Measurements from ENCODE around the gene DUSP15. TPM values are rescaled to one million over a fixed set of nuclear protein-coding genes. Genes with fewer than 3 reads are reported as not detected.
A peak's percentile ranks its signal among the peaks of the same experiment; 100 is the strongest.

Gene DUSP15
- total and polyA plus RNA-seq, 2 of the 8 experiments (the other 6 are each of a cell fraction or from before 2014, with no cell fraction given) = 0.91 to 3.2 TPM

- H3K23ac ChIP-seq (ENCODE audit: insufficient read length) = no peak overlapping the region
- POLR2A ChIA-PET (ENCODE audit: partially characterized antibody) = no interaction called here
- H3K79me2 ChIP-seq (ENCODE audit: control insufficient read depth in 1 of 2, insufficient read depth in 2 of 2, low read length in 2 of 2) = no peaks in the 10 kb centered on the region
- no peak overlapping the region for H2AK5ac ChIP-seq (ENCODE audit: low read depth, low read length)
- no peak overlapping the region for H2BK120ac ChIP-seq (replicated peaks; ENCODE audit: low read depth, low read length)
- no peaks in the 10 kb centered on the region for H3K23me2 ChIP-seq (ENCODE audit: low read depth, low read length)
- peak overlapping the region; percentile 80; the same call in 1 of the 2 replicates for H2BK12ac ChIP-seq (ENCODE audit: low read depth, low read length)
- no peak overlapping the region for H3K9ac ChIP-seq (replicated peaks in 1 of 4; ENCODE audit: extremely low read depth in 1 of 4, low read depth in 3 of 4, low read length in 3 of 4)
- peak overlapping the region; percentile 1 for H4K91ac ChIP-seq (replicated peaks; ENCODE audit: insufficient read length, low read length)
- no peaks in the 10 kb centered on the region for H3K9me3 ChIP-seq (ENCODE audit: insufficient read depth in 2 of 2, low read depth in 1 of 2, low read length in 1 of 2)
- WGBS, 2 experiments (ENCODE audit: extremely low coverage in 1 of 2, insufficient coverage in 1 of 2, insufficient read length in 1 of 2, insufficient replicate concordance in 2 of 2, low coverage in 1 of 2, low lambda C conversion rate in 2 of 2, missing lambda C conversion rate in 1 of 2) = 85% methylated on average over 9 of the region's 9 CpGs; no CpG with 5 or more reads in 1 of the 2 experiments
- peak overlapping the region; percentile 4 for H3K4ac ChIP-seq (replicated peaks; ENCODE audit: insufficient read length, low read depth, low read length)
- no peaks in the 10 kb centered on the region for H4K20me1 ChIP-seq (replicated peaks in 1 of 2; ENCODE audit: control insufficient read depth in 1 of 2, insufficient read depth in 2 of 2, low read length in 2 of 2)
- CTCF ChIA-PET (ENCODE audit: partially characterized antibody) = interaction anchor here (1.5 to 7.3 kb wide), 5 partner anchors 12 to 162 kb away, joined by 3 to 111 read pairs (median 8); no protein-coding TSS in a partner anchor
- no peak overlapping the region for H3K4me3 ChIP-seq (ENCODE audit: extremely low read depth in 1 of 4, insufficient read depth in 2 of 4, low read depth in 3 of 4, low read length in 4 of 4)
- no peak overlapping the region for H3K27ac ChIP-seq (ENCODE audit: low read depth, low read length)
- no peak overlapping the region for H2AFZ ChIP-seq (ENCODE audit: low read length)
- FAIRE-seq (no peak), DNase-seq (ENCODE audit: low read depth in 1 of 2, low spot score in 2 of 2) (no peak)
- H2BK5ac ChIP-seq (ENCODE audit: low read depth, low read length) = no peak overlapping the region
- no peak overlapping the region for H4K5ac ChIP-seq (ENCODE audit: insufficient read length, low read depth, low read length)
- H3K36me3 ChIP-seq (ENCODE audit: control insufficient read depth in 2 of 4, insufficient read depth in 4 of 4, low read length in 3 of 4) = no peaks in the 10 kb centered on the region
- peaks cover 0 to 12% (median 10%) of the 10 kb centered on the region in 4 experiments; a peak in 5 of 7 replicates for H3K4me1 ChIP-seq (replicated peaks in 1 of 4; ENCODE audit: control insufficient read depth in 3 of 4, insufficient read depth in 4 of 4, low read length in 3 of 4)
- no peak overlapping the region for H3K14ac ChIP-seq (ENCODE audit: insufficient read length)
- H3K4me2 ChIP-seq (ENCODE audit: insufficient read depth in 1 of 2, low read depth in 2 of 2, low read length in 2 of 2) = no peak overlapping the region
- TF ChIP-seq RXRA (IDR thresholded peaks at IDR 0.05; ENCODE audit: insufficient read depth, low read depth, low read length) (no peak), POU5F1 (IDR thresholded peaks at IDR 0.05; ENCODE audit: low read depth, low read length) (no peak), TCF12 (IDR thresholded peaks at IDR 0.05; ENCODE audit: low read depth, low read length) (no peak), NRF1 (IDR thresholded peaks at IDR 0.05; ENCODE audit: low read depth, low read length) (no peak)
- peak overlapping the region; percentile 72; the same call in 1 of the 2 replicates for H2BK20ac ChIP-seq (ENCODE audit: low read length)
- no peak overlapping the region; the same call in 1 of the 2 replicates for H4K8ac ChIP-seq (ENCODE audit: extremely low read depth, insufficient read depth, low read length)
- peak overlapping the region; percentile 19; the same call in 1 of the 2 replicates for H3K18ac ChIP-seq (ENCODE audit: extremely low read depth, low read length)
- H3K56ac ChIP-seq (replicated peaks; ENCODE audit: insufficient read length, low read depth, low read length) = no peak overlapping the region
- no peaks in the 10 kb centered on the region for H3K79me1 ChIP-seq (ENCODE audit: low read depth, low read length)
- no peaks in the 10 kb centered on the region for H3K27me3 ChIP-seq (replicated peaks in 1 of 4; ENCODE audit: control insufficient read depth in 3 of 4, extremely low read depth in 1 of 4, insufficient read depth in 3 of 4, low read length in 3 of 4)
- H2BK15ac ChIP-seq (ENCODE audit: low read length) = 0 out of 2 replicates have a peak overlapping the region, but pooled peaks have one; percentile 72
These were observed 34.8 kb downstream of the DUSP15 start for GRCh38 chr20:31835554-31835953.

Data from H1 (cell line).